ENCODE data around the gene EEF1G. TPM values are rescaled to one million over a fixed set of nuclear protein-coding genes. Genes with fewer than 3 reads are reported as not detected.
A peak's percentile ranks its signal among the peaks of the same experiment; 100 is the strongest.

The EEF1G gene
- total and polyA plus RNA-seq, 9 of the 15 experiments (the other 6 are each of a cell fraction or from before 2014, with no cell fraction given), result 985 to 2,349 (median 2,035) TPM

DNA sequence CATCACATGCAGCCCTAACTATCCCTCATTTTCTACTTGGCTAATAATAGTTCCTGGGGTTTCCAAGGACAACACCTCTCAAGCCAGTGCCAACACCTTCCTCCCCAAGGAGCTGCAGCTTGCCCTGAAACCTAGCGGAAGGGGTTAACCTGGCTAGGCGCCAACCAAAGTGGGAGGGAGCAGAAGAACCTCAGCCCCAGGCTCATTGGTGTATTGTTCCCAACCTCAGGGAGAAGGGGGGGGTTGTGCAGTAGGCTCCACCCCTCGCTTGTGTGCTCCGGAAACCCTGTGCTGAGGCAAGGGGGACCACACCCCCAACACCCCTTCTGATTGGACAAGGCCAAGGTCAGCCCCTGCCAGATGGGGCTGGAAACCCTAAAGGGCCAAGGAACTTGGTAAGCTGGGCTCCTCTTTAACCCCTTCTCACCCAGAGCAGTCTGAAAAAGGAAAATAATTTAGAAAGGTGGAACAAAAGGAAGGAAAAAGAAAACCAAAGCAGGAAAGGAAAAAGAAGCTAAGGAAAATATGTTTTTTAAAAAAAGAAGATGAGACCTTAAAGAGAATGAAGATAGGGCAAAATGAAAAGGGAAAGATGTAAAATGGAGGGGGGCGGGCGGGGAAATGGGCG is 25.5 kb upstream of the EEF1G start (continued):
- TF ChIP-seq, protein P1, sequence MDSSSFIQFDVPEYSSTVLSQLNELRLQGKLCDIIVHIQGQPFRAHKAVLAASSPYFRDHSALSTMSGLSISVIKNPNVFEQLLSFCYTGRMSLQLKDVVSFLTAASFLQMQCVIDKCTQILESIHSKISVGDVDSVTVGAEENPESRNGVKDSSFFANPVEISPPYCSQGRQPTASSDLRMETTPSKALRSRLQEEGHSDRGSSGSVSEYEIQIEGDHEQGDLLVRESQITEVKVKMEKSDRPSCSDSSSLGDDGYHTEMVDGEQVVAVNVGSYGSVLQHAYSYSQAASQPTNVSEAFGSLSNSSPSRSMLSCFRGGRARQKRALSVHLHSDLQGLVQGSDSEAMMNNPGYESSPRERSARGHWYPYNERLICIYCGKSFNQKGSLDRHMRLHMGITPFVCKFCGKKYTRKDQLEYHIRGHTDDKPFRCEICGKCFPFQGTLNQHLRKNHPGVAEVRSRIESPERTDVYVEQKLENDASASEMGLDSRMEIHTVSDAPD (CRISPR knock-in tag; IDR thresholded peaks at IDR 0.05), result no peak
- TF ChIP-seq HDGF (IDR thresholded peaks at IDR 0.05) (no peak), SNRNP70 (optimal IDR thresholded peaks at IDR 0.05; ENCODE audit: low read depth, low read length) (no peak), PHTF2 (CRISPR knock-in tag; IDR thresholded peaks at IDR 0.05) (no peak), FOS (IDR thresholded peaks at IDR 0.05; ENCODE audit: extremely low read depth, insufficient read length) (peak; percentile 65), SP1 (CRISPR knock-in tag; IDR thresholded peaks at IDR 0.05) (peak; percentile 78), NR1H2 (CRISPR knock-in tag; IDR thresholded peaks at IDR 0.05) (no peak), ZNF75A (CRISPR knock-in tag; IDR thresholded peaks at IDR 0.05) (no peak), ARHGAP35 (IDR thresholded peaks at IDR 0.05; ENCODE audit: partially characterized antibody) (no peak), ZNF354B (CRISPR knock-in tag; IDR thresholded peaks at IDR 0.05) (no peak), ZKSCAN1 (IDR thresholded peaks at IDR 0.05; ENCODE audit: low read depth, low read length) (no peak), ZNF165 (CRISPR knock-in tag; IDR thresholded peaks at IDR 0.05; ENCODE audit: borderline replicate concordance) (no peak), PHF8 (IDR thresholded peaks at IDR 0.05; ENCODE audit: borderline replicate concordance, low read length) (no peak), SMAD2 (IDR thresholded peaks at IDR 0.05; ENCODE audit: low read depth, low read length) (no peak), TEAD4 (IDR thresholded peaks at IDR 0.05; ENCODE audit: low read length) (no peak), TEAD4 (CRISPR knock-in tag; IDR thresholded peaks at IDR 0.05; ENCODE audit: borderline replicate concordance) (no peak), CEBPB (tag; IDR thresholded peaks at IDR 0.05) (no peak), HDAC8 (tag; IDR thresholded peaks at IDR 0.05) (no peak), MEF2D (tag; conservative IDR thresholded peaks at IDR 0.05; ENCODE audit: low read depth) (no peak)
- TF ChIP-seq, protein P2, sequence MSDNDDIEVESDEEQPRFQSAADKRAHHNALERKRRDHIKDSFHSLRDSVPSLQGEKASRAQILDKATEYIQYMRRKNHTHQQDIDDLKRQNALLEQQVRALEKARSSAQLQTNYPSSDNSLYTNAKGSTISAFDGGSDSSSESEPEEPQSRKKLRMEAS (CRISPR knock-in tag; IDR thresholded peaks at IDR 0.05), result no peak; the same call in 1 of the 2 replicates
- TF ChIP-seq, protein P3, sequence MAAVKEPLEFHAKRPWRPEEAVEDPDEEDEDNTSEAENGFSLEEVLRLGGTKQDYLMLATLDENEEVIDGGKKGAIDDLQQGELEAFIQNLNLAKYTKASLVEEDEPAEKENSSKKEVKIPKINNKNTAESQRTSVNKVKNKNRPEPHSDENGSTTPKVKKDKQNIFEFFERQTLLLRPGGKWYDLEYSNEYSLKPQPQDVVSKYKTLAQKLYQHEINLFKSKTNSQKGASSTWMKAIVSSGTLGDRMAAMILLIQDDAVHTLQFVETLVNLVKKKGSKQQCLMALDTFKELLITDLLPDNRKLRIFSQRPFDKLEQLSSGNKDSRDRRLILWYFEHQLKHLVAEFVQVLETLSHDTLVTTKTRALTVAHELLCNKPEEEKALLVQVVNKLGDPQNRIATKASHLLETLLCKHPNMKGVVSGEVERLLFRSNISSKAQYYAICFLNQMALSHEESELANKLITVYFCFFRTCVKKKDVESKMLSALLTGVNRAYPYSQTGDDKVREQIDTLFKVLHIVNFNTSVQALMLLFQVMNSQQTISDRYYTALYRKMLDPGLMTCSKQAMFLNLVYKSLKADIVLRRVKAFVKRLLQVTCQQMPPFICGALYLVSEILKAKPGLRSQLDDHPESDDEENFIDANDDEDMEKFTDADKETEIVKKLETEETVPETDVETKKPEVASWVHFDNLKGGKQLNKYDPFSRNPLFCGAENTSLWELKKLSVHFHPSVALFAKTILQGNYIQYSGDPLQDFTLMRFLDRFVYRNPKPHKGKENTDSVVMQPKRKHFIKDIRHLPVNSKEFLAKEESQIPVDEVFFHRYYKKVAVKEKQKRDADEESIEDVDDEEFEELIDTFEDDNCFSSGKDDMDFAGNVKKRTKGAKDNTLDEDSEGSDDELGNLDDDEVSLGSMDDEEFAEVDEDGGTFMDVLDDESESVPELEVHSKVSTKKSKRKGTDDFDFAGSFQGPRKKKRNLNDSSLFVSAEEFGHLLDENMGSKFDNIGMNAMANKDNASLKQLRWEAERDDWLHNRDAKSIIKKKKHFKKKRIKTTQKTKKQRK (IDR thresholded peaks at IDR 0.05; ENCODE audit: borderline replicate concordance, low read depth, low read length), result no peak
- TF ChIP-seq, protein P4, sequence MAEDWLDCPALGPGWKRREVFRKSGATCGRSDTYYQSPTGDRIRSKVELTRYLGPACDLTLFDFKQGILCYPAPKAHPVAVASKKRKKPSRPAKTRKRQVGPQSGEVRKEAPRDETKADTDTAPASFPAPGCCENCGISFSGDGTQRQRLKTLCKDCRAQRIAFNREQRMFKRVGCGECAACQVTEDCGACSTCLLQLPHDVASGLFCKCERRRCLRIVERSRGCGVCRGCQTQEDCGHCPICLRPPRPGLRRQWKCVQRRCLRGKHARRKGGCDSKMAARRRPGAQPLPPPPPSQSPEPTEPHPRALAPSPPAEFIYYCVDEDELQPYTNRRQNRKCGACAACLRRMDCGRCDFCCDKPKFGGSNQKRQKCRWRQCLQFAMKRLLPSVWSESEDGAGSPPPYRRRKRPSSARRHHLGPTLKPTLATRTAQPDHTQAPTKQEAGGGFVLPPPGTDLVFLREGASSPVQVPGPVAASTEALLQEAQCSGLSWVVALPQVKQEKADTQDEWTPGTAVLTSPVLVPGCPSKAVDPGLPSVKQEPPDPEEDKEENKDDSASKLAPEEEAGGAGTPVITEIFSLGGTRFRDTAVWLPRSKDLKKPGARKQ (CRISPR knock-in tag; IDR thresholded peaks at IDR 0.05), result no peak
- TF ChIP-seq, protein P5, sequence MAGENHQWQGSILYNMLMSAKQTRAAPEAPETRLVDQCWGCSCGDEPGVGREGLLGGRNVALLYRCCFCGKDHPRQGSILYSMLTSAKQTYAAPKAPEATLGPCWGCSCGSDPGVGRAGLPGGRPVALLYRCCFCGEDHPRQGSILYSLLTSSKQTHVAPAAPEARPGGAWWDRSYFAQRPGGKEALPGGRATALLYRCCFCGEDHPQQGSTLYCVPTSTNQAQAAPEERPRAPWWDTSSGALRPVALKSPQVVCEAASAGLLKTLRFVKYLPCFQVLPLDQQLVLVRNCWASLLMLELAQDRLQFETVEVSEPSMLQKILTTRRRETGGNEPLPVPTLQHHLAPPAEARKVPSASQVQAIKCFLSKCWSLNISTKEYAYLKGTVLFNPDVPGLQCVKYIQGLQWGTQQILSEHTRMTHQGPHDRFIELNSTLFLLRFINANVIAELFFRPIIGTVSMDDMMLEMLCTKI (IDR thresholded peaks at IDR 0.05; ENCODE audit: partially characterized antibody), result no peak

All from K562 (cell line).